Measurements from ENCODE around the gene KDM1B. TPM values are rescaled to one million over a fixed set of nuclear protein-coding genes. Genes with fewer than 3 reads are reported as not detected.

The KDM1B gene
- total and polyA plus RNA-seq, 9 of the 15 experiments (the other 6 are each of a cell fraction or from before 2014, with no cell fraction given): 1.4 to 58.9 (median 36.3) TPM

- H3K27me3 ChIP-seq (ENCODE audit: control insufficient read depth in 2 of 2, insufficient read depth in 2 of 2, low read length in 2 of 2): no peaks in the 10 kb centered on the region
- DNase-seq (ENCODE audit: extremely low read depth in 1 of 4, low spot score in 3 of 4) (no peak), ATAC-seq (peak; percentile 11; the same call in 1 of the 3 replicates), FAIRE-seq (no peak)
- 39% methylated on average over 3 of the region's 3 CpGs for WGBS (ENCODE audit: insufficient coverage, low coverage, missing lambda C conversion rate)
- no peak overlapping the region for H3K4me2 ChIP-seq (ENCODE audit: insufficient read depth, low read length)
- POLR2A ChIA-PET: interaction anchor here (1.9 kb wide), 1 partner anchor 10 kb away, joined by 5 read pairs; no protein-coding TSS in a partner anchor
- no peaks in the 10 kb centered on the region for H4K20me1 ChIP-seq (replicated peaks; ENCODE audit: control insufficient read depth, insufficient read depth, low read length)
- peaks cover 99% of the 10 kb centered on the region for H3K36me3 ChIP-seq (ENCODE audit: control insufficient read depth, insufficient read depth, low read length)
- no peaks in the 10 kb centered on the region for H3K9me1 ChIP-seq (ENCODE audit: control insufficient read depth, insufficient read depth, low read length)
- in situ Hi-C loops (cut with MboI): no loop called here
- peaks cover 0 to 14% of the 10 kb centered on the region in 2 experiments; a peak in 1 of 5 replicates for H3K4me1 ChIP-seq (replicated peaks in 1 of 2; ENCODE audit: control insufficient read depth in 2 of 2, insufficient read depth in 2 of 2, low read length in 2 of 2)
- CTCF ChIA-PET (ENCODE audit: low intra/inter-chr PET ratio): no interaction called here
- H3K9me3 ChIP-seq (replicated peaks; ENCODE audit: control insufficient read depth, insufficient read depth, low read depth, low read length): no peaks in the 10 kb centered on the region
- H3K79me2 ChIP-seq (ENCODE audit: control insufficient read depth, insufficient read depth, low read length): peaks cover 82% of the 10 kb centered on the region
- H2AFZ ChIP-seq (ENCODE audit: low read depth, low read length): no peak overlapping the region
- no TSS peak for BruUV-seq (replicated peaks)
- peak overlapping the region; percentile 40; the same call in 2 of the 3 replicates for H3K27ac ChIP-seq (ENCODE audit: extremely low read depth, low read depth, low read length)
- intact Hi-C loops (cut with micrococcal nuclease): no loop called here
- no peak overlapping the region for H3K9ac ChIP-seq (ENCODE audit: insufficient read depth in 1 of 2, low read depth in 2 of 2, low read length in 2 of 2)
- no peak overlapping the region for H3K4me3 ChIP-seq
- no peak for TF ChIP-seq ZNF318 (IDR thresholded peaks at IDR 0.05; ENCODE audit: borderline replicate concordance in 1 of 2, low read depth in 1 of 2)
- no peak for TF ChIP-seq SPI1 (IDR thresholded peaks at IDR 0.05; ENCODE audit: borderline replicate concordance, low read depth, low read length)
- TF ChIP-seq NR0B1 (IDR thresholded peaks at IDR 0.05; ENCODE audit: partially characterized antibody): no peak
- TF ChIP-seq MEF2D (tag; conservative IDR thresholded peaks at IDR 0.05; ENCODE audit: low read depth): peak; percentile 24; the same call in 1 of the 2 replicates
- no peak for TF ChIP-seq PTTG1 (tag; IDR thresholded peaks at IDR 0.05; ENCODE audit: low read depth)
- TF ChIP-seq HSF4 (CRISPR knock-in tag; IDR thresholded peaks at IDR 0.05; ENCODE audit: borderline replicate concordance): 0 out of 2 replicates have a peak, but pooled peaks have one; percentile 12
- no peak for TF ChIP-seq ZNF274 (IDR thresholded peaks at IDR 0.05; ENCODE audit: borderline replicate concordance, low read depth, low read length)
These were observed 88.2 kb downstream of the KDM1B start for GRCh38 chr6:18243302-18243893.

Measured in K562 (cell line).